IMR-90 (cell line): ENCODE measurements around the gene PC. TPM values are rescaled to one million over a fixed set of nuclear protein-coding genes. Genes with fewer than 3 reads are reported as not detected.

Source experiments
- ATAC-seq: fragments of 200-7000 bp; cut with Tn5 transposase; 2 replicates; pipeline ENCODE4 v1.9.1; 2020; ENCODE audit warnings: low read depth, mild to moderate bottlenecking, moderate library complexity
- BruUV-seq: library from RNA; stranded (reverse); fragments of 400-500 nt; replicated peaks from 2 replicates; lab custom pipeline; 2021; lab: Mats Ljungman, UMichigan
- CTCF ChIA-PET: fragments of 300-600 bp; formaldehyde crosslinking; extraction: SDS; loops from one replicate; lab custom pipeline; 2021; ENCODE audit warnings: antibody characterized with exemption; lab: Yijun Ruan, JAX
- POLR2A ChIA-PET: fragments of 300-600 bp; sonication (Branson Sonifier 250); formaldehyde crosslinking; loops from one replicate; lab custom pipeline; 2022; ENCODE audit warnings: antibody characterized with exemption; ENCODE audit not compliant: unreplicated experiment; lab: Charles Lee
- DNase-seq: peaks from one replicate; pipeline ENCODE4 v3.0.0; 2013
- H2AFZ ChIP-seq: replicated peaks from 2 replicates; pipeline ENCODE3; 2013; ENCODE audit warnings: low read length, mild to moderate bottlenecking; ENCODE audit not compliant: poor library complexity
- H2AK5ac ChIP-seq: 2 replicates; pipeline ENCODE4 v1.6.1; 2013; ENCODE audit warnings: low read depth, low read length, inconsistent platforms
- H2AK9ac ChIP-seq: replicated peaks from 2 replicates; pipeline ENCODE3; 2013; ENCODE audit warnings: mild to moderate bottlenecking, low read depth, low read length, moderate library complexity; ENCODE audit not compliant: poor library complexity
- H2BK120ac ChIP-seq: 2 replicates; pipeline ENCODE4 v1.6.1; 2013; ENCODE audit warnings: low read depth, low read length, inconsistent platforms
- H2BK15ac ChIP-seq: 3 replicates; pipeline ENCODE4 v1.6.1; 2013; ENCODE audit warnings: low read depth, low read length, inconsistent platforms
- H2BK20ac ChIP-seq: 2 replicates; pipeline ENCODE4 v1.6.1; 2013; ENCODE audit warnings: low read depth, mild to moderate bottlenecking, inconsistent platforms, low read length, moderate library complexity
- H2BK5ac ChIP-seq: 2 replicates; pipeline ENCODE4 v1.6.1; 2013; ENCODE audit warnings: mild to moderate bottlenecking, low read depth, low read length, inconsistent platforms; ENCODE audit not compliant: poor library complexity, severe bottlenecking
- H3K14ac ChIP-seq: replicated peaks from 2 replicates; pipeline ENCODE4 v1.6.1; 2013; ENCODE audit warnings: low read depth, low read length, inconsistent platforms
- H3K18ac ChIP-seq: 2 replicates; pipeline ENCODE4 v1.6.1; 2013; ENCODE audit warnings: low read depth, low read length, control low read depth
- H3K23ac ChIP-seq: 2 replicates; pipeline ENCODE4 v1.6.1; 2013; ENCODE audit warnings: low read depth, low read length, inconsistent platforms
- H3K27ac ChIP-seq: 2 replicates; pipeline ENCODE4 v1.5.1; 2013; ENCODE audit warnings: mild to moderate bottlenecking, control low read depth, low read length; ENCODE audit not compliant: insufficient read depth
- H3K27me3 ChIP-seq: 2 replicates; pipeline ENCODE4 v1.6.1; 2013; ENCODE audit warnings: low read length; ENCODE audit not compliant: control insufficient read depth, insufficient read depth
- H3K36me3 ChIP-seq: 2 replicates; pipeline ENCODE4 v1.6.1; 2013; ENCODE audit warnings: low read length, mixed read lengths; ENCODE audit not compliant: control insufficient read depth, insufficient read depth
- H3K4ac ChIP-seq: 2 replicates; pipeline ENCODE4 v1.6.1; 2013; ENCODE audit warnings: low read depth, low read length, inconsistent platforms
- H3K4me1 ChIP-seq: 2 replicates; pipeline ENCODE4 v1.6.1; 2013; ENCODE audit warnings: low read length, mixed read lengths; ENCODE audit not compliant: control insufficient read depth, insufficient read depth
- H3K4me2 ChIP-seq: 2 replicates; pipeline ENCODE4 v1.6.1; 2013; ENCODE audit warnings: low read depth, mild to moderate bottlenecking, control low read depth, low read length, moderate library complexity
- H3K4me3 ChIP-seq: 2 replicates; pipeline ENCODE4 v1.5.1; 2013; ENCODE audit warnings: low read depth, mild to moderate bottlenecking, control low read depth, low read length, moderate library complexity; ENCODE audit not compliant: insufficient read depth
- H3K56ac ChIP-seq: 2 replicates; pipeline ENCODE4 v1.6.1; 2013; ENCODE audit warnings: low read length, inconsistent platforms; ENCODE audit not compliant: insufficient read depth; ENCODE audit errors: extremely low read depth
- H3K79me1 ChIP-seq, 2 experiments: 2 replicates each; pipeline ENCODE4 v1.6.1; 2013; ENCODE audit warnings: low read length in 2 of 2, inconsistent platforms in 1 of 2, low read depth in 1 of 2
- H3K9ac ChIP-seq: 2 replicates; pipeline ENCODE4 v1.6.1; 2013; ENCODE audit warnings: low read depth, low read length, control low read depth
- H3K9me1 ChIP-seq: 2 replicates; pipeline ENCODE4 v1.6.1; 2013; ENCODE audit warnings: low read length, inconsistent platforms; ENCODE audit not compliant: insufficient read depth
- H3K9me3 ChIP-seq: 2 replicates; pipeline ENCODE4 v1.6.1; 2013; ENCODE audit warnings: low read length; ENCODE audit not compliant: control insufficient read depth, insufficient read depth
- H4K20me1 ChIP-seq: 2 replicates; pipeline ENCODE4 v1.6.1; 2013; ENCODE audit warnings: low read length, inconsistent platforms; ENCODE audit not compliant: insufficient read depth
- H4K5ac ChIP-seq: 2 replicates; pipeline ENCODE4 v1.6.1; 2013; ENCODE audit warnings: mild to moderate bottlenecking, low read depth, low read length, control low read depth
- H4K8ac ChIP-seq, 2 experiments: 2 replicates each; pipeline ENCODE4 v1.6.1; 2013; ENCODE audit warnings: low read depth in 2 of 2, low read length in 2 of 2, control low read depth in 1 of 2, inconsistent platforms in 1 of 2
- H4K91ac ChIP-seq: 2 replicates; pipeline ENCODE4 v1.6.1; 2013; ENCODE audit warnings: low read depth, low read length, inconsistent platforms; ENCODE audit not compliant: insufficient read depth
- BHLHE40 ChIP-seq: fragments of 150-350 bp; IDR thresholded peaks from 2 replicates; pipeline ENCODE4 v1.6.1; 2016; ENCODE audit warnings: mild to moderate bottlenecking, low read depth, low read length
- CHD1 ChIP-seq: IDR thresholded peaks from 2 replicates; pipeline ENCODE4 v1.6.1; 2012; ENCODE audit warnings: low read depth, low read length, improper control_type of control experiment
- FOS ChIP-seq: fragments of 150-350 bp; IDR thresholded peaks from 2 replicates; pipeline ENCODE4 v1.6.1; 2016; ENCODE audit warnings: low read depth, low read length
- MAFK ChIP-seq: IDR thresholded peaks from 2 replicates; pipeline ENCODE4 v1.6.1; 2012; ENCODE audit warnings: low read depth, low read length, improper control_type of control experiment
- MAZ ChIP-seq: IDR thresholded peaks from 2 replicates; pipeline ENCODE4 v1.6.1; 2012; ENCODE audit warnings: low read depth, mild to moderate bottlenecking, low read length, improper control_type of control experiment, moderate library complexity, borderline replicate concordance
- MXI1 ChIP-seq: IDR thresholded peaks from 2 replicates; pipeline ENCODE4 v1.6.1; 2012; ENCODE audit warnings: low read depth, mild to moderate bottlenecking, low read length, moderate library complexity, borderline replicate concordance
- POLR2A ChIP-seq: IDR thresholded peaks from 2 replicates; pipeline ENCODE4 v1.6.1; 2012; ENCODE audit warnings: mild to moderate bottlenecking, low read depth, low read length
- RCOR1 ChIP-seq: IDR thresholded peaks from 2 replicates; pipeline ENCODE4 v1.6.1; 2012; ENCODE audit warnings: mild to moderate bottlenecking, low read length, improper control_type of control experiment; ENCODE audit not compliant: insufficient replicate concordance
- RFX5 ChIP-seq: IDR thresholded peaks from 2 replicates; pipeline ENCODE4 v1.8.0; 2012; ENCODE audit warnings: low read depth, mild to moderate bottlenecking, low read length, moderate library complexity
- SMC3 ChIP-seq: fragments of 150-350 bp; IDR thresholded peaks from 2 replicates; pipeline ENCODE4 v1.6.1; 2016; ENCODE audit warnings: low read depth, mild to moderate bottlenecking, antibody characterized with exemption, low read length, moderate library complexity
- WGBS, 2 experiments: methylation state at CpG; one replicate each; pipeline versions ENCODE4 v1.1.5 to v1.1.7; 2013; ENCODE audit warnings: missing lambda C conversion rate in 2 of 2; ENCODE audit not compliant: insufficient read length in 1 of 2; ENCODE audit errors: extremely low coverage in 2 of 2; 5-methylcytosine and 5-hydroxymethylcytosine counted together
- dilution Hi-C: fragments of 300-500 bp; cut with HindIII; formaldehyde crosslinking; loops from one replicate; pipeline ENCODE4 v1.14.3; 2018; ENCODE audit warnings: low sequenced_read_pairs; ENCODE audit not compliant: unreplicated experiment
- in situ Hi-C: fragments of 300-500 bp; cut with MboI; formaldehyde crosslinking; loops from 3 replicates; pipeline ENCODE4 v1.14.3; 2019; ENCODE audit warnings: low sequenced_read_pairs, inconsistent platforms, mixed read lengths
- intact Hi-C: fragments of 100-400 bp; cut with micrococcal nuclease; formaldehyde crosslinking; loops from 2 replicates; pipeline ENCODE4 v1.10.0; 2022
- polyA plus RNA-seq, 3 experiments: library from polyadenylated mRNA; depleted of rRNA; stranded (reverse); fragments of >200 nt; gene quantifications; 2 replicates each; pipeline ENCODE4 v1.2.3, GENCODE V29; 2012; ENCODE audit warnings: low replicate concordance in 1 of 3
- total RNA-seq: library from RNA; depleted of rRNA; stranded (reverse); fragments of >200 nt; gene quantifications from 2 replicates; pipeline ENCODE4 v1.2.3, GENCODE V29; 2012
- TF ChIP-seq, protein P1 (sequence below): fragments of 150-350 bp; IDR thresholded peaks from 2 replicates; pipeline ENCODE4 v1.6.1; 2016; ENCODE audit warnings: low read depth, mild to moderate bottlenecking, low read length, moderate library complexity, borderline replicate concordance
- TF ChIP-seq, protein P2 (sequence below): fragments of 150-350 bp; IDR thresholded peaks from 2 replicates; pipeline ENCODE4 v1.6.1; 2017; ENCODE audit warnings: mild to moderate bottlenecking, antibody characterized with exemption, low read length, low read depth

PC gene
- total and polyA plus RNA-seq, 2 of the 4 experiments (the other 2 are of a cell fraction) = 13.6 to 15.7 TPM

DNA sequence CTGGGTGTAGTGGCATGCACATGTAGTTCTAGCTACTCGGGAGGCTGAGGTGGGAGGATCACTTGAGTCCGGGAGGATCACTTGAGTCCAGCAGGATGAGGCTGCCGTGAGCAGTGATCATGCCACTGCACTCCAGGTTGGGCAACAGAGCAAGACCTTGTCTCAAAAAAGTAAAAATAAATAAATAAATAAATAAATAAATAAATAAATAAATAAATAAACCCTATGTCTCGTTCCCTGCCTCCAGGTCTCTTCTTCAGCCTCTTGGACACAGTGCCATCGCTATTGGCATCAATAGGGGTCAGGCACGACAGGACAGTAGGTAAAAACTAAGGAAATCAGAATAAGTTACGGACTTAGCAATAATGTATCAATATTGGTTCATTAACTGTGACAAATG lies 41.4 kb upstream of the PC start:
- peaks cover 8% of the 10 kb centered on the region for H3K4me1 ChIP-seq
- no peak overlapping the region for H2BK5ac ChIP-seq
- no peak overlapping the region for H3K18ac ChIP-seq
- no peak overlapping the region for H4K8ac ChIP-seq
- no peaks in the 10 kb centered on the region for H4K20me1 ChIP-seq
- H3K14ac ChIP-seq = no peak overlapping the region
- WGBS, 2 experiments = no CpG with 5 or more reads among the region's 7 CpGs
- ATAC-seq (no peak), DNase-seq (no peak)
- H3K56ac ChIP-seq = no peak overlapping the region
- H2AFZ ChIP-seq = no peak overlapping the region
- H3K4ac ChIP-seq = no peak overlapping the region
- BruUV-seq = no TSS peak
- no peak overlapping the region for H3K27ac ChIP-seq
- intact Hi-C loops = no loop called here
- no peak overlapping the region for H3K9ac ChIP-seq
- POLR2A ChIA-PET = no interaction called here
- in situ Hi-C loops = no loop called here
- H3K23ac ChIP-seq = no peak overlapping the region
- CTCF ChIA-PET = no interaction called here
- H3K4me3 ChIP-seq = no peak overlapping the region
- no peak overlapping the region for H3K4me2 ChIP-seq
- no peak overlapping the region for H4K91ac ChIP-seq
- peaks cover 12% of the 10 kb centered on the region for H3K9me1 ChIP-seq
- no peak overlapping the region for H2BK15ac ChIP-seq
- dilution Hi-C loops = no loop called here
- H2BK120ac ChIP-seq = no peak overlapping the region
- no peak overlapping the region for H2BK20ac ChIP-seq
- H4K5ac ChIP-seq = no peak overlapping the region
- H3K27me3 ChIP-seq = no peaks in the 10 kb centered on the region; the same call in 1 of the 2 replicates
- no peaks in the 10 kb centered on the region for H3K9me3 ChIP-seq
- no peaks in the 10 kb centered on the region for H3K36me3 ChIP-seq
- TF ChIP-seq CHD1 (no peak), POLR2A (no peak), RCOR1 (no peak), FOS (no peak), SMC3 (no peak), BHLHE40 (no peak), MAZ (no peak), MXI1 (no peak), RFX5 (no peak), MAFK (no peak)
- TF ChIP-seq, protein P1, sequence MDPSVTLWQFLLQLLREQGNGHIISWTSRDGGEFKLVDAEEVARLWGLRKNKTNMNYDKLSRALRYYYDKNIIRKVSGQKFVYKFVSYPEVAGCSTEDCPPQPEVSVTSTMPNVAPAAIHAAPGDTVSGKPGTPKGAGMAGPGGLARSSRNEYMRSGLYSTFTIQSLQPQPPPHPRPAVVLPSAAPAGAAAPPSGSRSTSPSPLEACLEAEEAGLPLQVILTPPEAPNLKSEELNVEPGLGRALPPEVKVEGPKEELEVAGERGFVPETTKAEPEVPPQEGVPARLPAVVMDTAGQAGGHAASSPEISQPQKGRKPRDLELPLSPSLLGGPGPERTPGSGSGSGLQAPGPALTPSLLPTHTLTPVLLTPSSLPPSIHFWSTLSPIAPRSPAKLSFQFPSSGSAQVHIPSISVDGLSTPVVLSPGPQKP = no peak
- TF ChIP-seq, protein P2, sequence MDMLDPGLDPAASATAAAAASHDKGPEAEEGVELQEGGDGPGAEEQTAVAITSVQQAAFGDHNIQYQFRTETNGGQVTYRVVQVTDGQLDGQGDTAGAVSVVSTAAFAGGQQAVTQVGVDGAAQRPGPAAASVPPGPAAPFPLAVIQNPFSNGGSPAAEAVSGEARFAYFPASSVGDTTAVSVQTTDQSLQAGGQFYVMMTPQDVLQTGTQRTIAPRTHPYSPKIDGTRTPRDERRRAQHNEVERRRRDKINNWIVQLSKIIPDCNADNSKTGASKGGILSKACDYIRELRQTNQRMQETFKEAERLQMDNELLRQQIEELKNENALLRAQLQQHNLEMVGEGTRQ = no peak
- H2AK9ac ChIP-seq = no peak overlapping the region
- no peak overlapping the region for H2AK5ac ChIP-seq
- no peaks in the 10 kb centered on the region for H3K79me1 ChIP-seq
